ENCODE data around the gene CDH1. TPM values are rescaled to one million over a fixed set of nuclear protein-coding genes. Genes with fewer than 3 reads are reported as not detected.
A peak's percentile ranks its signal among the peaks of the same experiment; 100 is the strongest.

Gene CDH1
- polyA plus RNA-seq, 3 donors = 0.05 to 0.13 TPM; not detected in 1

DNA sequence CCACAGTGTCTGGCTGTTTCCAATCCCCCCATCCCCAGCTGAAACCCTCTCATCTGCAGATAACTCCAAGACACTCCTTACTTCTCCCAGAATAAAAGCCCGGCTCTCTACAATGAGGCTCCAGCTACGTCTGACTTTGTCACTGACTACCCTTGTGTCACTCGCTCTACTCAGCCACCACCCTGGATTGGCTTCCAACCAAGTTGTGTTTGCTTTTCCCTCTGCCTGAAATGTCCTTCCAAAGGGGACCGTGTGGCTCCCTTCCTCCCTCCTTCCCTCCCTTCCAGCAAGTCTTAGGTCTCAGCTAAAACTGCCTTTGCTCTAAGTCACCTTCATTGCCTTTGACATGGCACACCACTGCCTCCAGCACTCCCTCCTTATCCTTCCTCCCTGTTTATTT, 42.8 kb downstream of the CDH1 start:
- no peaks in the 10 kb centered on the region for H3K27me3 ChIP-seq (ENCODE audit: control insufficient read depth in 2 of 2, insufficient read depth in 2 of 2, low read length in 2 of 2)
- H3K4me1 Mint-ChIP-seq = peaks cover 12% of the 10 kb centered on the region
- no peak overlapping the region for H3K27ac Mint-ChIP-seq
- no peaks in the 10 kb centered on the region for H3K9me3 Mint-ChIP-seq
- no peak overlapping the region for H3K4me3 ChIP-seq (replicated peaks in 1 of 3; ENCODE audit: low read depth in 2 of 3, low read length in 3 of 3)
- no peaks in the 10 kb centered on the region for H4K20me1 ChIP-seq (ENCODE audit: insufficient read depth, low read length)
- no peaks in the 10 kb centered on the region for H3K79me2 ChIP-seq (ENCODE audit: insufficient read depth, low read length)
- TF ChIP-seq, protein P1, sequence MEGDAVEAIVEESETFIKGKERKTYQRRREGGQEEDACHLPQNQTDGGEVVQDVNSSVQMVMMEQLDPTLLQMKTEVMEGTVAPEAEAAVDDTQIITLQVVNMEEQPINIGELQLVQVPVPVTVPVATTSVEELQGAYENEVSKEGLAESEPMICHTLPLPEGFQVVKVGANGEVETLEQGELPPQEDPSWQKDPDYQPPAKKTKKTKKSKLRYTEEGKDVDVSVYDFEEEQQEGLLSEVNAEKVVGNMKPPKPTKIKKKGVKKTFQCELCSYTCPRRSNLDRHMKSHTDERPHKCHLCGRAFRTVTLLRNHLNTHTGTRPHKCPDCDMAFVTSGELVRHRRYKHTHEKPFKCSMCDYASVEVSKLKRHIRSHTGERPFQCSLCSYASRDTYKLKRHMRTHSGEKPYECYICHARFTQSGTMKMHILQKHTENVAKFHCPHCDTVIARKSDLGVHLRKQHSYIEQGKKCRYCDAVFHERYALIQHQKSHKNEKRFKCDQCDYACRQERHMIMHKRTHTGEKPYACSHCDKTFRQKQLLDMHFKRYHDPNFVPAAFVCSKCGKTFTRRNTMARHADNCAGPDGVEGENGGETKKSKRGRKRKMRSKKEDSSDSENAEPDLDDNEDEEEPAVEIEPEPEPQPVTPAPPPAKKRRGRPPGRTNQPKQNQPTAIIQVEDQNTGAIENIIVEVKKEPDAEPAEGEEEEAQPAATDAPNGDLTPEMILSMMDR (IDR thresholded peaks at IDR 0.05) = no peak
- peaks cover 0 to 9% (median 3%) of the 10 kb centered on the region in 3 donors for H3K27me3 Mint-ChIP-seq (ENCODE audit: low read depth in 3 of 3)
- H3K9ac ChIP-seq (ENCODE audit: insufficient read depth, low read length, poor library complexity, severe bottlenecking) = no peak overlapping the region
- no peak overlapping the region for H3K4me3 Mint-ChIP-seq
- H3K27ac ChIP-seq (ENCODE audit: low read depth in 1 of 2, low read length in 2 of 2) = no peak overlapping the region
- no peak for DNase-seq
- H3K4me2 ChIP-seq (replicated peaks; ENCODE audit: extremely low read depth, low read length, poor library complexity, severe bottlenecking) = no peak overlapping the region
- no peaks in the 10 kb centered on the region for H3K36me3 ChIP-seq (replicated peaks in 1 of 2; ENCODE audit: control insufficient read depth in 1 of 2, insufficient read depth in 2 of 2, low read length in 2 of 2)
- intact Hi-C loops (cut with micrococcal nuclease) = no loop called here
- peaks cover 16 to 18% of the 10 kb centered on the region in 2 donors for H3K4me1 ChIP-seq (ENCODE audit: control insufficient read depth in 1 of 2, insufficient read depth in 2 of 2, low read length in 2 of 2)
- H2AFZ ChIP-seq (ENCODE audit: insufficient read depth, low read depth, low read length, poor library complexity, severe bottlenecking) = no peak overlapping the region
- no peaks in the 10 kb centered on the region for H3K9me3 ChIP-seq (replicated peaks in 1 of 2; ENCODE audit: control insufficient read depth in 1 of 2, insufficient read depth in 1 of 2, low read length in 2 of 2)
- H3K36me3 Mint-ChIP-seq = no peaks in the 10 kb centered on the region
- 98% methylated on average over 4 of the region's 4 CpGs for WGBS (ENCODE audit: insufficient coverage)

DNA sequence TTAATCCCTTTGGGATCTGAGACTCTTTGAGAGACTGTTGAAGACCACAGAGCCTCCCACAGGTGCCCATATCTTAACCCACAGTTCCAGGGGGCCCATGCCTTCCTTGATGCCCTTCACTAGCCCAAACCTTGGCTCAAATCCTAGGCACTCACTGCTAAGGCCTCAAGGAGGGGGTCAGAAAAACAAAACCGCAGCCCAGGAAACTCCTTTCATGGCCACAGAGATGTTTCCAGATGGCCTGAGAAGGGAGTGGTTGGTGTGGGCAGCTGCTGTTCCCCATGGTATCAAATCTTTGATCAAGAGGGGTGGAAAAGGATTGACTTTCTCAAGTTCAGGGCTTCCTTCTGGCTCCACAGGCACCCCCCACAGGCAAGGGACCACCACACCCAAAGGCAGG, 44.7 kb downstream of the CDH1 start:
- Histone ChIP-seq H3K4me2 (replicated peaks; ENCODE audit: extremely low read depth, low read length, poor library complexity, severe bottlenecking) (no peak overlapping the region), H3K79me2 (ENCODE audit: insufficient read depth, low read length) (no peaks in the 10 kb centered on the region), H3K4me3 (replicated peaks in 1 of 3; ENCODE audit: low read depth in 2 of 3, low read length in 3 of 3) (no peak overlapping the region), H3K9me3 (replicated peaks in 1 of 2; ENCODE audit: control insufficient read depth in 1 of 2, insufficient read depth in 1 of 2, low read length in 2 of 2) (no peaks in the 10 kb centered on the region), H3K4me1 (ENCODE audit: control insufficient read depth in 1 of 2, insufficient read depth in 2 of 2, low read length in 2 of 2) (peaks cover 16 to 18% of the 10 kb centered on the region in 2 donors), H2AFZ (ENCODE audit: insufficient read depth, low read depth, low read length, poor library complexity, severe bottlenecking) (peak overlapping the region; percentile 33), H3K27ac (ENCODE audit: low read depth in 1 of 2, low read length in 2 of 2) (no peak overlapping the region), H3K9ac (ENCODE audit: insufficient read depth, low read length, poor library complexity, severe bottlenecking) (no peak overlapping the region), H3K27me3 (ENCODE audit: control insufficient read depth in 2 of 2, insufficient read depth in 2 of 2, low read length in 2 of 2) (no peaks in the 10 kb centered on the region), H3K36me3 (replicated peaks in 1 of 2; ENCODE audit: control insufficient read depth in 1 of 2, insufficient read depth in 2 of 2, low read length in 2 of 2) (no peaks in the 10 kb centered on the region), H4K20me1 (ENCODE audit: insufficient read depth, low read length) (no peaks in the 10 kb centered on the region)
- Mint-ChIP-seq H3K27ac (peak overlapping the region in 1 of 7 donors; percentile 54), H3K4me1 (peaks cover 12% of the 10 kb centered on the region), H3K4me3 (no peak overlapping the region), H3K36me3 (no peaks in the 10 kb centered on the region), H3K27me3 (ENCODE audit: low read depth in 3 of 3) (peaks cover 0 to 11% (median 6%) of the 10 kb centered on the region in 3 donors), H3K9me3 (peaks cover 0 to 3% (median 0%) of the 10 kb centered on the region in 7 donors)
- 0% methylated on average over 1 of the region's 1 CpG for WGBS (ENCODE audit: insufficient coverage)
- intact Hi-C loops (cut with micrococcal nuclease) = no loop called here
- TF ChIP-seq, protein P1 (IDR thresholded peaks at IDR 0.05) = no peak
- DNase-seq = no peak
